Activated effector memory CD4-positive, alpha-beta T cell treated with anti-CD3 and anti-CD28 coated beads, Interleukin-2, amount 50 U/mL, for 16 hours (primary cell): ENCODE data around the gene MTX3.

ENCODE experiments used
- DNase-seq: peaks from one replicate; pipeline ENCODE4 v3.0.0-alpha.2; 2020

Gene MTX3

DNA sequence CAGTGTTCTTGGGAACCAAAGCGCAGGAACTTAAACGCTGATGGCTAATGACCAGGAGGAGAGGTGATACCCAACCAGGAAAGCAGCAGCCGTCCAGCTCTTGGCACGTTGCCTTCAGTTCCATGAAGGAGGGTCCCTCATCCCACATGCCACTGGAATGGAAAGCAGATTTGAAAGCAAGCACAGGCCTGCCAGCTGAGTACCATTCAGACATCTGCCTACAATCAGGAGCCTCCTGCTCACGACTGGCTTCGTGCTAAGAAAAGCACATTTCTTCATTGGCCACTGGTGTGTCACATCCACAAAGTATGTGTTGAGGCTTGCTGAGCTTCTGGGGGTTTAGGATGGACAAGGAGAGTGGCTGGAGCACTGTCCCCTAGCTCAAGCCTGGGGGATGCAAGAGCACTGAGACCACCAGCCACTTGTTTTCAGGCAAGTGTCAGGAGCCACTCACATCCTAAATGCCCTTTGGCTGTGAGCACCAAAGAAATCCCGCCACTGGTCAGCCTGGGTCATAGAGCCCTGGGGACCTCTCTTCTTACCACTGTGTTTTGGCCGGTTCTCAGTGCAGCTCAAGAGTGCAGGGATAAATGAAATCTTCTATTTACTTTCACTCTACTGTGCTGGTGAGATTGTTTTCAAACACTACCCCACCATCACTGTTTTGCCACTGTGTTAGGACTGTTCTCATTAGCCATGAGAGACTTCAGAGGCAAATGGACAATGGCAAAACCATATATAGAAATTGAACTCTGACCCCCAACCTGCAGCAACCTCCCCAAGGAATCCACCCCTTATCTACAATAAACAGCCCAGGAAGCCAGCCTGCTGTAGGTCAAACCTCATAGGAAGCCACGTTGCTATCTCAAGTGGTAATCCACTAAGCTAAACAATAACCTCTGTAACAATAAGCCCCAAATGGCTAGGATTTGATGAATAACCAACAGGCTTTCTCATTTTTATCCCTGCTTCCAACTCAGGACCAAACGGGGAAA is 58.3 kb downstream of the MTX3 start:
- no peak for DNase-seq

DNA sequence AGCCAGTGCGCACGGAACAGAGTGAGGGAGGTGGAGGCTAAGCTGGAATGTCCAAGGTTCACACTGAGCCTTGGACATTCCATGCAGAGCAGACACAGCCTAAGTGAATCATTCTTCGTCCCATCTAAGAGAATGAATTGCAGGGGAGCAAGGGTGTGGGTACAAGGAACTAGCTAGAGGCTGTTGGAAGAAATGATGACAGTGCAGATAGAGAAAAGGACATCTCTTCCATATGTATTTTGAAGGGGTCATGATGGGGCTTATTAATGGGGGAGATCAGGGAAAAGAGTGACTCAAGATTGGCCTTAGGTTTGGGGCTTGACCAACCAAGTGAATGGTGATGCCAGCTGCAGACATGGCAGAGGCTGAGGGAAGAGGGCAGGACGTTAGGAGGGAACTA is 59.2 kb downstream of the MTX3 start:
- DNase-seq: no peak

DNA sequence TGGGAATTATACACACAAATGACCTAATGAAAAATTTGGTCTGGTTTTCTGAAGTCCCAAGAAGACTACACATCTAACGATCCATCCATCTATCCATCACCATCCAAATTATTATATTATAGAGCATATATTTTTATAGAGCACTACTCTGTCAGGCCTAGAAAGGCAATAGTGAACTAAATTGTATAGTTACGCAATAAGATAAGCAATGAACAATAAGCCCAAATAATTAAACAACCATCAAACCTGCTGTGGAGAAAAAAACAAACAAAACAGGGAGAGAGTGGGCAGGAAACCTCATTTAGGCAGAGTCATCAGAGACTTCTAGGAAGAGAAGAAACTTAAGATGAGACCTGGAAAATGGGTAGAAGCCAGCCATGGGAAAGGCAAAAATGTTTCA is 59.7 kb downstream of the MTX3 start:
- DNase-seq: no peak

DNA sequence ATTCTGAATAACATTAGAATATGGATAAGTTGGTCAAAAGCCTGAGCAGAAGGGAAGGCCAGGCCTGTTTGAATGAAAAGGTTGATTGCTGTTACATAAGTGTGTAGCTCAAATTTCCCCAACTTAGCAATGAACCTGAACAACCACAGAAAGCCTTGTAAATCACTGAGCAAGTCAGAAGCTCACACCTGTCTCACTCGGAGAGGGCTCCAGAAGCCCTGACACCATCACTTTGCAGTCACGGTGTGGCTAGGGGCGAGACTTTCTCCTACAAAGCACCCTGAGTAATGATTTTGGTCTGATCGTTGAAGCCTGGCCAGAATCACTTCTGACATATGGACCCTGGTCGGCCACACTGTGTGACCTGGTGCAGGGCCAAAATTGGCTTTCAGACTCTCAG is 62.0 kb downstream of the MTX3 start:
- DNase-seq: no peak
